ENCODE results near the gene DGKH. TPM values are rescaled to one million over a fixed set of nuclear protein-coding genes. Genes with fewer than 3 reads are reported as not detected.

The DGKH gene
- total RNA-seq, 2 donors from 2014 or later, result 3.6 to 4.7 TPM

DNA sequence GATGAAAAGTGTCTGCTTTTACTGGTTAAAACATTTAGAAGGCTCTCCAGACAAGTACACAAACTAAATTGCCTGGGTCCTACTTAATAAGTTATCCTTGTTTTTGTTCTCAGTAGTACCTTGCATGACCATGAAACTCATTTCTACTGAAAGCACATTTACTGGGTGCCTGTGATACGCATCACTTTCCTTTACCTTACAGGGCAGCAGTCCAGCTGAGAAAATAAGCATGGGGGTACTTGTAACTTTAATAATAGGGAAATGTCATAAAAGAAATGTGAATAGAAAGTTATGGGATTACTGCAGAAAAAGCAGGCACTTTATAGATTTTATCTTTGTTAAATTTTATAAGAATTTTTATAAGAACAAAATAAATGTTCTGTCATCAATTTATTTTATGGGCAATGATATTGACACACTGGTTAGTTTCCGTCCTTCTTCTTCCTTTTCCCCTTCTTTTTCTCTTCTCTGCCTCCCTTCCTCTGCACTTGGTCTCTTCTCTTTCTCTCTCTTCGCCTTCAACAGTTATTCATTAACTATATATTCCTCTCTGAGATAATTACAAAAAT lies 116.2 kb downstream of the DGKH start:
- DNase-seq, result no peak
- TF ChIP-seq, protein P1, sequence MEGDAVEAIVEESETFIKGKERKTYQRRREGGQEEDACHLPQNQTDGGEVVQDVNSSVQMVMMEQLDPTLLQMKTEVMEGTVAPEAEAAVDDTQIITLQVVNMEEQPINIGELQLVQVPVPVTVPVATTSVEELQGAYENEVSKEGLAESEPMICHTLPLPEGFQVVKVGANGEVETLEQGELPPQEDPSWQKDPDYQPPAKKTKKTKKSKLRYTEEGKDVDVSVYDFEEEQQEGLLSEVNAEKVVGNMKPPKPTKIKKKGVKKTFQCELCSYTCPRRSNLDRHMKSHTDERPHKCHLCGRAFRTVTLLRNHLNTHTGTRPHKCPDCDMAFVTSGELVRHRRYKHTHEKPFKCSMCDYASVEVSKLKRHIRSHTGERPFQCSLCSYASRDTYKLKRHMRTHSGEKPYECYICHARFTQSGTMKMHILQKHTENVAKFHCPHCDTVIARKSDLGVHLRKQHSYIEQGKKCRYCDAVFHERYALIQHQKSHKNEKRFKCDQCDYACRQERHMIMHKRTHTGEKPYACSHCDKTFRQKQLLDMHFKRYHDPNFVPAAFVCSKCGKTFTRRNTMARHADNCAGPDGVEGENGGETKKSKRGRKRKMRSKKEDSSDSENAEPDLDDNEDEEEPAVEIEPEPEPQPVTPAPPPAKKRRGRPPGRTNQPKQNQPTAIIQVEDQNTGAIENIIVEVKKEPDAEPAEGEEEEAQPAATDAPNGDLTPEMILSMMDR (IDR thresholded peaks at IDR 0.05), result no peak
- no peak for TF ChIP-seq POLR2A (IDR thresholded peaks at IDR 0.05)
- Histone ChIP-seq H3K27me3 (no peaks in the 10 kb centered on the region), H3K4me1 (no peaks in the 10 kb centered on the region), H3K27ac (no peak overlapping the region), H3K9me3 (no peaks in the 10 kb centered on the region), H3K36me3 (replicated peaks in 1 of 2; ENCODE audit: insufficient read depth in 1 of 2, low read depth in 2 of 2) (no peaks in the 10 kb centered on the region), H3K4me3 (no peak overlapping the region)
- 88 to 90% methylated on average over 3 of the region's 3 CpGs for WGBS, 2 donors
- no peak for ATAC-seq
- intact Hi-C loops (cut with DNase I), result no loop called here

DNA sequence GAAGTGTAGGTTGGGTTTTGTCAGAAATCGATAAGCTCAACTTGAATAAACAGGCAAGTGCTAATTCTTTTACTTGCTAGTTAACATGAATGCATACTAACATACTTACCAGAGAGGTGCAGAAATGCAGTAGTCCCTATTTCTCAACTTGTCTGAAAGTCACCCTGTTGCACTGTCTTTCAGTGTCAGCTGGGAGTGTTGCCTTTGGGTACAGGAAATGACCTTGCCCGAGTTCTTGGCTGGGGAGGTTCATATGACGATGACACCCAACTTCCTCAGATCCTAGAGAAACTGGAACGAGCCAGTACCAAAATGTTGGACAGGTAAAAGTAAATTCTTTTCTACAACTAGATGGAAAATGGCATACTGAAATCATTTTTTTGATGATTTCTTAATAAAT lies 120.0 kb downstream of the DGKH start:
- ATAC-seq, result no peak
- H3K27me3 ChIP-seq, result no peaks in the 10 kb centered on the region
- WGBS, 2 donors, result 78 to 86% methylated on average over 4 of the region's 4 CpGs

DNA sequence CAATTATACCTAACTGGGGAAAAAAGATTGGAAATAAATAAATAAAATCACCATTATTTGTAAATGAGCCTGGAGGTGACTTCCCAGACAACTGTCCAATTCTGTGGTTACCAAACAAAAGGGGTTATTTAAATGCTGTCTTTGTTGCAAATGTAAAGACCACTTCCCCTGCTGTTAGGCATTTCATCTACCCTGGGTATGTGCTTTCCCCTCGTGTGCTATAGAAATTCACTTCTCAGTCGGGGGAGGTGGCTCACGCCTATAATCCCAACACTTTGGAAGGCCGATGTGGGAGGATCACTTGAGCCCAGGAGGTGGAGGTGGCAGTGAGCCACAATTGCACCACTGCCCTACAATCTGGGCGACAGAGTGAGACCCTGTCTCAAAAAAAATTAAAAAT lies 121.6 kb downstream of the DGKH start:
- Histone ChIP-seq H3K27me3 (no peaks in the 10 kb centered on the region), H3K4me3 (no peak overlapping the region)
- ATAC-seq, result no peak

More for the DNA sequence above, 120.0 kb downstream of the DGKH start:
- intact Hi-C loops (cut with DNase I), result no loop called here
- H3K9me3 ChIP-seq, result no peaks in the 10 kb centered on the region
- no peak for DNase-seq
- H3K4me1 ChIP-seq, result no peaks in the 10 kb centered on the region
- TF ChIP-seq, protein P1 (IDR thresholded peaks at IDR 0.05), result no peak
- TF ChIP-seq POLR2A (IDR thresholded peaks at IDR 0.05), result no peak
- H3K27ac ChIP-seq, result no peak overlapping the region
- no peaks in the 10 kb centered on the region for H3K36me3 ChIP-seq (replicated peaks in 1 of 2; ENCODE audit: insufficient read depth in 1 of 2, low read depth in 2 of 2)
- no peak overlapping the region for H3K4me3 ChIP-seq

DNA sequence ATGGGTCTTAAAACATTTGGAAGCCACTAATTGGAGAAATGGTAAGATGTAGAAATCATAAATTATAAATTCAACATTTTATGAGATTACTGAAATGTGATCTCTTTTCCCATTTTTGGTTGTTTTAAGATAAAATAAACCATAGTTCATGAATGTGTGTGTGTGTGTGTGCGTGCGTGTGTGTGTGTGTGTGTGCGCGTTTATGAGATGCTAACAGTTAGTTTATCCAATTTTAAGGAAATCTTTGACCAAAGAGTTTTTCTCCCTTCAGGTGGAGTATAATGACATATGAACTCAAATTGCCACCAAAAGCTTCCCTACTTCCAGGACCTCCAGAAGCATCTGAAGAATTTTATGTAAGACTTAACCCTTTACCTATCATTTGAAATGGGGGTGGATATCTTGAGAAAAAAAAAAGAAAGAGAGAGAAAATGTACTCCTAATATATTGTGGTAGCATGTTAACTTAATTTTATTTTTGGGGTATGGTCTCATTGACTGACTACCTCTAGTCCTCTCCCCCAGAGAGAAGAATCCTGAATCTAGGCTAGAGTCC lies 125.4 kb downstream of the DGKH start:
- H3K27me3 ChIP-seq, result no peaks in the 10 kb centered on the region
- H3K4me1 ChIP-seq, result no peaks in the 10 kb centered on the region
- no peaks in the 10 kb centered on the region for H3K9me3 ChIP-seq
- no peak for TF ChIP-seq POLR2A (IDR thresholded peaks at IDR 0.05)
- TF ChIP-seq, protein P1 (IDR thresholded peaks at IDR 0.05), result no peak
- ATAC-seq, result no peak
- DNase-seq, result no peak
- no peak overlapping the region for H3K27ac ChIP-seq
- H3K4me3 ChIP-seq, result no peak overlapping the region
- WGBS, 2 donors, result 71 to 91% methylated on average over 4 of the region's 4 CpGs
- intact Hi-C loops (cut with DNase I), result no loop called here
- no peaks in the 10 kb centered on the region for H3K36me3 ChIP-seq (replicated peaks in 1 of 2; ENCODE audit: insufficient read depth in 1 of 2, low read depth in 2 of 2)

More for the DNA sequence above, 121.6 kb downstream of the DGKH start:
- no peaks in the 10 kb centered on the region for H3K9me3 ChIP-seq
- TF ChIP-seq, protein P1 (IDR thresholded peaks at IDR 0.05), result no peak
- TF ChIP-seq POLR2A (IDR thresholded peaks at IDR 0.05), result no peak
- DNase-seq, result no peak
- intact Hi-C loops (cut with DNase I), result no loop called here
- no peak overlapping the region for H3K27ac ChIP-seq
- H3K4me1 ChIP-seq, result no peaks in the 10 kb centered on the region
- 64 to 75% methylated on average over 5 of the region's 5 CpGs for WGBS, 2 donors
- H3K36me3 ChIP-seq (replicated peaks in 1 of 2; ENCODE audit: insufficient read depth in 1 of 2, low read depth in 2 of 2), result no peaks in the 10 kb centered on the region

Measured in body of pancreas (tissue), 4 donors.